HG02870 (cell line): ENCODE results near the gene ABHD5.

ENCODE experiments used
- ATAC-seq: cut with Tn5 transposase; IDR thresholded peaks from one replicate; pipeline ENCODE4 v1.9.1; 2021; ENCODE audit warnings: mild to moderate bottlenecking, moderate library complexity; ENCODE audit not compliant: unreplicated experiment

ABHD5 gene

GRCh38 chr3:43710607-43711006 is 19.9 kb downstream of the ABHD5 start:
- no peak for ATAC-seq

- ATAC-seq: no peak
Measured at GRCh38 chr3:43718296-43718695, 27.6 kb downstream of the ABHD5 start.

- no peak for ATAC-seq
Measured at GRCh38 chr3:43723121-43723734, 32.5 kb downstream of the ABHD5 start.

DNA sequence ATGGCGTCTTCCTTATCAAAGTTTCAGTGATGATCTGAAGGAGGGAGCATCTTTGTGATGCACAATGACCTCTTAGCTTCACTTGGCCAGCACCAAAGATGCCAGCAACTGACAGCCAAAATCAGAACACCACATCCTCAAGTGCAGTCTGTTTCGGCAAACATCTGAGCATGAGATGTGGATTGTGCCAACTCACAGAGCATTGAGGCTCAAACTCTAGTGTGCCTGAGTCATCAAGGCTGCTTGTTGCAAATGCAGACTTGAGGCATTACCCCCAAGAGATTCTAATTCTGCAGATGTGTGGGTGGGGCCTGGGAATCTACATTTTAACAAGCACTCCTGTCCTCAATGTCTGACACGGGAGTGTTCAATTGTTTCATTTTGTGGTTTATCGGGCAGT is 35.8 kb downstream of the ABHD5 start:
- no peak for ATAC-seq

DNA sequence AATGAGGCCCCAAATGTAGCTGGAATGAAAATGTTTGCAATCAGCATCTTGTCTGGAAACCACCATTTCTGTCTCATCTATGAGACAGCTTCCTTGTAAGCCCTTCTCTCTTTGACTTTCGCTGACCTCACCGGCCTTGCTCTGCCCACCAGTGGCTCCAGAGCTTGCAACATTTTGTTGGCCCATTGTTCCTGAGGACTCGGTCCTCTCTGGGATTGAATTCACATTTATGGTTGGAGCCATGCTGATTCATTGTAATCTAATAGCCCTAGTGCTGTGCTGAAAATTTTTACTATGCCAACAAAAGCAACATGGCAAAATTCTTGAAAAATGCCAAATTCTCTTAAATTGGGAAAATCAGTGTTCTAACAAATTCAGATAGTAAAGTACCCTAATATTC is 37.2 kb downstream of the ABHD5 start:
- ATAC-seq: no peak

DNA sequence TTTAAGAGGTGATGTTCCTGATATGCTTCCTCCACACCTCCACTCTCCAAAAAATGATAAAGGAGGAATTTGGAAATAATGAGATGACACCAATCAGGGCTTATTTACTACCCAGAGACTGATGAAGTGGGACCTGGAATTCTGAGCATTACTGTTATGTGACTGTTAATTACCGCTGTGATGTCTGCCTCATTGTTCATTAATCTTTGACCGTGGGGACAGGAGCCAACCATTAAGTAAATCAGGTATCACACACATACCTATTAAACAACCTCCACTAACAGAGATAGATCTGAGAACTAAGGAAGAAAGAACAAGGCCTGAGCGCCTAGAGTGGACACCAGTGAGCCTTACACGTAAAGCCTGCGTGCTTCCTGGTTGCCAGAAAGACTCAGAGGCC is 37.7 kb downstream of the ABHD5 start:
- no peak for ATAC-seq

- ATAC-seq: no peak
Measured at GRCh38 chr3:43728947-43729346, 38.2 kb downstream of the ABHD5 start.

DNA sequence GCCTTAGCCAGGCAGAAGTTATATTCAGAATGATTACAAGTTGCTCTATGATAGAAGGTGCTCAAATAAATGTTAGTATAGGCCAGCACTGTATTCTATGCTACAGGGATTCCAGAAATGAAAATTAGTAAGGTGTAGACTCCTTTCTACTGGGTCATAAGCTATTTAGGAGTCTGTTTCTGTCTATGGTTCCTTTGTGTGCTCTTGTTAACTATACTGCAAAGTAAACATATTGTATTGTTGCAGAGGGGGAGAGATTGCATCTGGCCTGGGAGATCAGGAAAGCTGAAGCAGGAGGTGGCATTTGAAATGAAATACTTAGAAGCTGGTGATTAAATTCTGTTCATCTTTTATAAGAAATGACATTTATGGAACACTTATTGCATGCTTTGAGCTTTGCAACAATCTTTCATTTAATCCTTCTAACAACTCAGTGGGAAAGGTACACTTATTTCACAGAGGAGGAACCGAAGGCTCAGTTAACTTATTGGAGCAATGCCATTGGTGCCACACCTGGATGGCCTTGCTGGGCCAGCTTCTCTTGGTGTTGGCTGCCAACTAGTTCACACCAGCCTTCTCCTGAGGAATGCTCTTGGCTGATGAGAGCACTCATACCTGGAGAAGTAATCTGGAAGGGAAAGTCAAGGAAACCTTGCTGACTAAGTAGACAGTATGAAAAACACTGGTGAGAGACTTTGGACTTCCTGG is 39.1 kb downstream of the ABHD5 start:
- no peak for ATAC-seq

- no peak for ATAC-seq
Measured at GRCh38 chr3:43732747-43733425, 42.1 kb downstream of the ABHD5 start.

DNA sequence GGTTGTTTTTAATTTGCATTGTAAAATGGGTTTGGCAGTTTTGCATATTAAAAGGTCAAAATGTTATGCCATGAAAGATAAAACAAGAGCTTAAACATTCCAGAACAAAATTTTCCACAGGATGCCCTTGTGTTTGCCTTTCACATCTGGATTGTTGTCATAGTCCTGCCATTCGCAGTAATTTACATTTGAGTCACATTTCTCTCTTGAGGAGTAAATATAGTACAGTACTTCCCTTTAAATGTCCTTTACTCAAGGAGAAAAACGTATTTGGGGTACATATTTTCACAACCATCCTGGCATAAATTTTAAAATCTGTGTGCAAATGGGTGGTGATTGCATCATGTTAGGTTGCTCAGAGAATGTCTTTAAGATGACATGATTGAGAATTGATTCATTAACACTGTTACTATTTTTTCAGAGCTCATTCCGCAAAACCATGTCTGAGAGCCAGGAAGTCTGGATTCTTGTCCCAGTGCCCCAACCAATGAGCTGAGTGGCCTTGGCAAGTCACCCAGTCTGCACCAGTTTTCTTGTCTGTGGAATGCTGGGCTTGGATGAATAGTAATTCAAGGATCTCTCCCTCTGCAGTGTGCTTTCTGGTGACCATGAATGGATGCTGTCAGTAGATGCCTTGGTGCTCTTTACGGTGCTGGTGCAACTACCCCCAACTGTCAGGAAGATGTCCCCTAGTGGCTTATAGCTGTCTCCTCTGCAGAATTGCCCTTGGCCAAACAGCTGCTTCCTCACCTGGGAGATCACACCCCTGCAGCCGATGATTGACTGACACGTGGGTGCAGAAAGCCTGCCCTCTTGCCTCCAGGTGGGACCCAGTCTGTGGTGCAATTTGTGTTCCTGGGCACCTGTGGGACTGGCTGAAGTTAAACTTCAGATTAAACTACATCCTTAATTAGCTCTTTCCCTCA is 43.0 kb downstream of the ABHD5 start:
- ATAC-seq: no peak

DNA sequence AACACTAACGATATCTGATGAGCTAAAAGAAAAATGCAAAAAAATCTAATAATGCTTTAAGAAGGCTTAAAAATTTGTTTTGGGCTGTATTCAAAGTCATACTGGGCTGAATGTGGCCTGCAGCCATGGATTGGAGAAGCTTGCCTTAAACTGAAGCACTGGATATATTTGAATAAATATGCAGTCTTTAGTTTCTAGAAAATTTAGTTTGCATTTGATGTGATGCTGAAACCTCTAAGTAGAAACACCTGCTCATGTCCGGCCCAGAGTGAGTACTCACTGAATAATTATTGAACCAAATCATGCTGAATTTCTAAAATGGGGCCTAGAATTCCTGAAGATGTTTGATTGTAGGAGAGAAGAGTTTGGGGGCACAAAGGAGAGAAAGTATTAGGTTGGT is 43.9 kb downstream of the ABHD5 start:
- ATAC-seq: no peak

DNA sequence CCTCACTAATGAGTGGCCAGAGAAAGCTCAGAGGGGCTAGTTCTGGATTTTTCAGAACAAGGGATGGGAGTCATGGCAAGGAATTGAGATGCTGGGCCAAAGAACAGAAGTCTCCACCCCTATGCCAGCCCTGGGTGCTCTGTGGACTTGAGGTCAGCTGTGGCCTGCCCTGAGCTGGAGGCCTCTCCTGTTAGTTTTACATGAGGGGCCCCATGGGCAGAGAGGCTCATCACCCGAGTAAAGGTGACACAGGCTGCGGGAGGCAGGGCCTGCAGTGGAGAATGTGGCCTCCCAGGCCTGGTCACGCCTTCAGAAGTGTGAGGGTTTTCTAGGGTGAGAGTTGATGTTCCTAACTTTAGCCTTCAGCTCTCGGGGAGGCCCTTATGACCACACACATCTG is 44.9 kb downstream of the ABHD5 start:
- no peak for ATAC-seq

GRCh38 chr3:43736558-43737440 is 46.1 kb downstream of the ABHD5 start:
- ATAC-seq: no peak

DNA sequence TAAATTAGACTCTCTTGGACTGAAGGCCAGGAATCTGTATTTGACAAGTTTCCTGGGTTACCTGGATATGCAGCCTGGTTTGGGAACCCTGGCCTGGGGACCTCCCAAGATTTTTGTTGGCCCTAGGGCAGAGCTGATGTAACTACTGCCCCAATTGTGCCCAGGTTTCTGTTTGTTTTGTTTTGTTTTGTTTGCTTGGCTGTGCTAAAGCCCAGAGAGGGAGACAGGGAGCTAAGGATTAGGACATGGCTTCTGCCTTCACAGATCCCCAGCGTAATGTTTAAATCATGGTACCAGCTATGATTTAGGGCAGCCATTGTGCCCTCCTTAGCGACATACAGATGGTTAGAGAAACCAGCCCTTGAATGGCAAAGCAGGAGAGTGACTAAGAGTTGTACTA is 47.6 kb downstream of the ABHD5 start:
- ATAC-seq: no peak

GRCh38 chr3:43742920-43743319 is 52.2 kb downstream of the ABHD5 start:
- no peak for ATAC-seq

DNA sequence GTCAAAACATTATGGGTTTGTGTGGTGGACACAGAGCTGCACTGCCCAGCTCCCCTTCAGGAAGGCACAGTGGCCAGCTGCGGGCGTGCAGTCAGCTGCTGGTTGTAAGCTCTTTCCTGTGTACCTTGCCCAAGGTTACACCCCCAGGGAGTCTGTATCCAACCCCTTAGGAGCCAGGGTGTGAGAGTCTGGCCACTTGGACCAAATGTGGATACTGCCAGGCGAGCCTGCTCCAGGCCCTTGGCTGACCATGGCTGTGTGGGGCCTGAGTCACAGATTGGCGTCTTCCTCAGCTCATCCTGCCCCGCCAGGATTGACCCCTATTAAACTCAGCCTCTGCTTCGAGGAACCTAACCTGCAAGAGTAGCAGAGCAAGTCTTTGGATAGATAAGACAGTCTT is 56.9 kb downstream of the ABHD5 start:
- no peak for ATAC-seq

DNA sequence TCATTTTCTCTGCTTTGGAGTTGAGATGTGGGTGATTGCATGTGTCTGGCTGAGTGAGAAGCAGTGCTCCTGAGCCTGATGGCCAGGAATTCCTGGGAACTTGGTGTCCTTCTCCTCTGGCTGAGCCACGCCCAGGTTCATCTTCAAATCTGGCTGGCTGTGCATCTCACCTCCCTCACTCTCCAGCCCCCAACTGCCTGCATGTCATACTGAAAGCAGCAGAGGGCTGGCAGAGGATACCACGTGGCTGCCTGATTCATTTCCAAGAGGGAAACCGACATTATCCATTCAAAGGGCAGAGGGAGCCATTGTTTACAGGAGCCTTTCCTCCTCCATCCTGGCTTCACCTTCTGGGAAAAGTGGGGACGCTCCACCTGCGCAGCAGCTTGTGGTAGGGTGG is 57.4 kb downstream of the ABHD5 start:
- no peak for ATAC-seq

- no peak for ATAC-seq
Measured at GRCh38 chr3:43748645-43749044, 57.9 kb downstream of the ABHD5 start.

GRCh38 chr3:43752905-43753304 is 62.2 kb downstream of the ABHD5 start:
- ATAC-seq: no peak
